HG02870 (cell line): ENCODE measurements around the gene CEACAM21.

Source experiments
- ATAC-seq: cut with Tn5 transposase; IDR thresholded peaks from one replicate; pipeline ENCODE4 v1.9.1; 2021; ENCODE audit warnings: mild to moderate bottlenecking, moderate library complexity; ENCODE audit not compliant: unreplicated experiment

The CEACAM21 gene

GRCh38 chr19:41616792-41617621, 41.0 kb downstream of the CEACAM21 start:
- ATAC-seq: no peak

- no peak for ATAC-seq
These were observed 42.2 kb downstream of the CEACAM21 start for GRCh38 chr19:41617941-41618730.

- ATAC-seq: no peak
These were observed 43.1 kb downstream of the CEACAM21 start for GRCh38 chr19:41619018-41619556.

GRCh38 chr19:41620171-41620570, 44.2 kb downstream of the CEACAM21 start:
- ATAC-seq: no peak

GRCh38 chr19:41621226-41621625, 45.3 kb downstream of the CEACAM21 start:
- ATAC-seq: no peak

GRCh38 chr19:41621654-41622053, 45.7 kb downstream of the CEACAM21 start:
- no peak for ATAC-seq

GRCh38 chr19:41623360-41623759, 47.4 kb downstream of the CEACAM21 start:
- ATAC-seq: no peak

GRCh38 chr19:41624515-41624914, 48.5 kb downstream of the CEACAM21 start:
- no peak for ATAC-seq

- ATAC-seq: no peak
These were observed 49.0 kb downstream of the CEACAM21 start for GRCh38 chr19:41624937-41625336.

GRCh38 chr19:41626278-41626677, 50.3 kb downstream of the CEACAM21 start:
- no peak for ATAC-seq

- ATAC-seq: no peak
These were observed 50.9 kb downstream of the CEACAM21 start, which contains the start of gene CEACAM4 for GRCh38 chr19:41626877-41627276. TSS of gene CEACAM4 (minus strand) at chr19:41627074. CDS start at chr19:41626963, 111 bp downstream.

GRCh38 chr19:41627966-41628675, 52.2 kb downstream of the CEACAM21 start:
- no peak for ATAC-seq
